Measurements from ENCODE around the gene MTHFD1L.
"Not testable (repeated sequence)": the region's sequence is repeated elsewhere in the genome, so short reads cannot be mapped to it uniquely, and the experiment has no call there.

The MTHFD1L gene

DNA sequence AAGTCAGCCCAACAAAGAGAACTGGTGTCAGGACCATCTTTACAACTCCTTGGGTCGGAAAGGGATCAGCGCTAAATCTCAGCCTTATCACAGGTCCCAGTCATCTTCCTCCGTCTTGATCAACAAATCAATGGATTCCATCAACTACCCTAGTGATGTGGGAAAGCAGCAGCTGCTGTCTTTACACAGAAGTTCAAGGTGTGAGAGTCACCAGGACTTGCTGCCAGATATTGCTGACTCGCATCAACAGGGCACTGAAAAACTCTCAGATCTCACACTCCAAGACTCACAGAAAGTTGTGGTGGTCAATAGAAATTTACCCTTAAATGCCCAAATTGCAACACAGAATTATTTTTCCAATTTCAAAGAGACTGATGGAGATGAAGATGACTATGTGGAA, 25.3 kb upstream of the MTHFD1L start:
- H3K27ac ChIP-seq = no peak overlapping the region
- TF ChIP-seq ZFX (IDR thresholded peaks at IDR 0.05) = no peak
- TF ChIP-seq CTCF (conservative IDR thresholded peaks at IDR 0.05) = no peak

GRCh38 chr6:150841189-150841588, 24.3 kb upstream of the MTHFD1L start:
- TF ChIP-seq CTCF (conservative IDR thresholded peaks at IDR 0.05) (no peak), ZFX (IDR thresholded peaks at IDR 0.05) (no peak)
- no peak overlapping the region for H3K27ac ChIP-seq

GRCh38 chr6:150841697-150842096, 23.8 kb upstream of the MTHFD1L start:
- H3K27ac ChIP-seq = no peak overlapping the region
- TF ChIP-seq CTCF (conservative IDR thresholded peaks at IDR 0.05) (no peak), ZFX (IDR thresholded peaks at IDR 0.05) (no peak)

- TF ChIP-seq CTCF (conservative IDR thresholded peaks at IDR 0.05) (no peak), ZFX (IDR thresholded peaks at IDR 0.05) (no peak)
- H3K27ac ChIP-seq = no peak overlapping the region
Measured at GRCh38 chr6:150844371-150844770, 21.1 kb upstream of the MTHFD1L start.

GRCh38 chr6:150846641-150847040, 18.9 kb upstream of the MTHFD1L start:
- H3K27ac ChIP-seq = no peak overlapping the region
- TF ChIP-seq ZFX (IDR thresholded peaks at IDR 0.05) (no peak), CTCF (conservative IDR thresholded peaks at IDR 0.05) (no peak)

DNA sequence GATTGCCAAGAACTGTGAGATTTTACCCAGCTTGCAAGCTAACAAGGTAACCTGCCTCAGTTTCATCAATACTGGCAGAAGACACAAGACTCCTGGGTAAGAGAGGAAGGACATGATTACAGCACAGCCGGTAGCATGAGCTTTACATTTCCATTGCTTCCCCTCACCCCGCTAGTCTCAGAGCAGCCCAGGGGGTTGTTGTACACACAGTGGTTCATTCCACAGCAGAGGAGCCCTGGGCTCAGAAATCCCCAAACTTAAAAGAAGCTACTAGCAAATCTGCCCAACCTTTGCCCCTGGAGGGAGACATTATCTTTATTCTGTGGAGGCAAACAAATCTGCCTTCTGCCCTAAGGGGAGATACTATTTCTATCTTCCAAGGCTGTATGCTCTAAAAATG, 17.1 kb upstream of the MTHFD1L start:
- TF ChIP-seq ZFX (IDR thresholded peaks at IDR 0.05) = no peak
- TF ChIP-seq CTCF (conservative IDR thresholded peaks at IDR 0.05) = no peak

GRCh38 chr6:150854392-150854791, 11.1 kb upstream of the MTHFD1L start:
- not testable (repeated sequence) for H3K27ac ChIP-seq

More for the DNA sequence above, 17.1 kb upstream of the MTHFD1L start:
- H3K27ac ChIP-seq = no peak overlapping the region

- not testable (repeated sequence) for H3K27ac ChIP-seq
Measured at GRCh38 chr6:150855171-150855570, 10.3 kb upstream of the MTHFD1L start.

Measured in C4-2B (cell line).